HL-60 (cell line): Measurements from ENCODE around the gene SLAMF9.

Experiments used
- DNase-seq, 2 experiments: peaks; one replicate each; pipeline ENCODE4 v3.0.0-alpha.2; 2010 to 2020; ENCODE audit warnings: low read depth in 1 of 2, low spot score in 1 of 2
- H3K27ac ChIP-seq: fragments of 250-450 bp; sonication (Bioruptor Pico); replicated peaks from 2 replicates; pipeline ENCODE4 v1.5.1; 2020; ENCODE audit warnings: mild to moderate bottlenecking, moderate library complexity
- H3K27me3 ChIP-seq: fragments of 250-450 bp; sonication (Bioruptor Pico); 2 replicates; pipeline ENCODE4 v1.5.1; 2021; ENCODE audit warnings: mild to moderate bottlenecking, moderate library complexity; ENCODE audit not compliant: insufficient read depth, poor library complexity, severe bottlenecking
- H3K4me3 ChIP-seq: replicated peaks from 2 replicates; pipeline ENCODE4 v1.5.1; 2011; ENCODE audit warnings: mild to moderate bottlenecking, control low read depth, low read length; ENCODE audit not compliant: insufficient read depth
- CTCF ChIP-seq: IDR thresholded peaks from one replicate; pipeline ENCODE4 v1.5.1; 2011; ENCODE audit warnings: low read length, control low read depth, inconsistent platforms; ENCODE audit not compliant: insufficient read depth
- GABPA ChIP-seq: IDR thresholded peaks from 2 replicates; pipeline ENCODE4 v1.6.1; 2012; ENCODE audit warnings: low read depth
- POLR2AphosphoS5 ChIP-seq: IDR thresholded peaks from 2 replicates; pipeline ENCODE4 v1.6.1; 2012; ENCODE audit warnings: low read depth
- SPI1 ChIP-seq: IDR thresholded peaks from 2 replicates; pipeline ENCODE4 v1.6.1; 2012; ENCODE audit warnings: low read depth, mild to moderate bottlenecking, borderline replicate concordance
- TF ChIP-seq, protein P1 (sequence below): IDR thresholded peaks from 2 replicates; pipeline ENCODE4 v1.6.1; 2012; ENCODE audit warnings: low read depth; ENCODE audit not compliant: insufficient replicate concordance

SLAMF9 gene

GRCh38 chr1:159946242-159947187 lies 7.5 kb downstream of the SLAMF9 start:
- TF ChIP-seq, protein P1, sequence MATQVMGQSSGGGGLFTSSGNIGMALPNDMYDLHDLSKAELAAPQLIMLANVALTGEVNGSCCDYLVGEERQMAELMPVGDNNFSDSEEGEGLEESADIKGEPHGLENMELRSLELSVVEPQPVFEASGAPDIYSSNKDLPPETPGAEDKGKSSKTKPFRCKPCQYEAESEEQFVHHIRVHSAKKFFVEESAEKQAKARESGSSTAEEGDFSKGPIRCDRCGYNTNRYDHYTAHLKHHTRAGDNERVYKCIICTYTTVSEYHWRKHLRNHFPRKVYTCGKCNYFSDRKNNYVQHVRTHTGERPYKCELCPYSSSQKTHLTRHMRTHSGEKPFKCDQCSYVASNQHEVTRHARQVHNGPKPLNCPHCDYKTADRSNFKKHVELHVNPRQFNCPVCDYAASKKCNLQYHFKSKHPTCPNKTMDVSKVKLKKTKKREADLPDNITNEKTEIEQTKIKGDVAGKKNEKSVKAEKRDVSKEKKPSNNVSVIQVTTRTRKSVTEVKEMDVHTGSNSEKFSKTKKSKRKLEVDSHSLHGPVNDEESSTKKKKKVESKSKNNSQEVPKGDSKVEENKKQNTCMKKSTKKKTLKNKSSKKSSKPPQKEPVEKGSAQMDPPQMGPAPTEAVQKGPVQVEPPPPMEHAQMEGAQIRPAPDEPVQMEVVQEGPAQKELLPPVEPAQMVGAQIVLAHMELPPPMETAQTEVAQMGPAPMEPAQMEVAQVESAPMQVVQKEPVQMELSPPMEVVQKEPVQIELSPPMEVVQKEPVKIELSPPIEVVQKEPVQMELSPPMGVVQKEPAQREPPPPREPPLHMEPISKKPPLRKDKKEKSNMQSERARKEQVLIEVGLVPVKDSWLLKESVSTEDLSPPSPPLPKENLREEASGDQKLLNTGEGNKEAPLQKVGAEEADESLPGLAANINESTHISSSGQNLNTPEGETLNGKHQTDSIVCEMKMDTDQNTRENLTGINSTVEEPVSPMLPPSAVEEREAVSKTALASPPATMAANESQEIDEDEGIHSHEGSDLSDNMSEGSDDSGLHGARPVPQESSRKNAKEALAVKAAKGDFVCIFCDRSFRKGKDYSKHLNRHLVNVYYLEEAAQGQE: peak; percentile 17
- TF ChIP-seq SPI1: no peak
- Histone ChIP-seq H3K4me3 (no peak overlapping the region), H3K27ac (no peak overlapping the region), H3K27me3 (peaks cover 33% of the 10 kb centered on the region)
- DNase-seq: no peak

- Histone ChIP-seq H3K4me3 (no peak within 1 kb of the TSS), H3K27me3 (peaks cover 33% of the 10 kb centered on the region), H3K27ac (no peak within 1 kb of the TSS)
- TF ChIP-seq SPI1 (no peak), GABPA (no peak), CTCF (no peak), POLR2AphosphoS5 (no peak)
- TF ChIP-seq, protein P1: no peak
- DNase-seq: no peak
Measured at GRCh38 chr1:159945483-159946241, 8.4 kb downstream of the SLAMF9 start, which contains the start of gene IGSF9. Gene IGSF9, minus strand, starts transcription at chr1:159945613. Its CDS starts 2,159 bp downstream, at chr1:159943454.

- no peak for TF ChIP-seq CTCF
- no peak for TF ChIP-seq SPI1
- TF ChIP-seq POLR2AphosphoS5: no peak
- TF ChIP-seq GABPA: no peak
- TF ChIP-seq, protein P1: no peak
- Histone ChIP-seq H3K27me3 (peaks cover 33% of the 10 kb centered on the region), H3K4me3 (no peak overlapping the region), H3K27ac (no peak overlapping the region)
- no peak for DNase-seq
Measured at GRCh38 chr1:159944623-159945455, 9.2 kb downstream of the SLAMF9 start.
